GM11168 (cell line): ENCODE results near the gene ADAMTS3.
"Not testable (repeated sequence)": the region's sequence is repeated elsewhere in the genome, so short reads cannot be mapped to it uniquely, and the experiment has no call there.

Source experiments
- in situ Hi-C: fragments of 300-500 bp; cut with MboI; formaldehyde crosslinking; loops from one replicate; pipeline ENCODE4 v1.12.0; 2022; ENCODE audit warnings: low sequenced_read_pairs; ENCODE audit not compliant: unreplicated experiment

Gene ADAMTS3

DNA sequence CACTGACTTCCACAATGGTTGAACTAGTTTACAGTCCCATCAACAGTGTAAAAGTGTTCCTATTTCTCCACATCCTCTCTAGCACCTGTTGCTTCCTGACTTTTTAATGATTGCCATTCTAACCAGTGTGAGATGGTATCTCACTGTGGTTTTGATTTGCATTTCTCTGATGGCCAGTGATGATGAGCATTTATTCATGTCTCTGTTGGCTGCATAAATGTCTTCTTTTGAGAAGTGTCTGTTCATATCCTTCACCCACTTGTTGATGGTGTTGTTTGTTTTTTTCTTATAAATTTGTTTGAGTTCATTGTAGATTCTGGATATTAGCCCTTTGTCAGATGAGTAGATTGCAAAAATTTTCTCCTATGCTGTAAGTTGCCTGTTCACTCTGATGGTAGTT lies 143.1 kb downstream of the ADAMTS3 start:
- in situ Hi-C loops, result not testable (repeated sequence)

- in situ Hi-C loops, result no loop called here
Measured at GRCh38 chr4:72424006-72424405, 145.0 kb downstream of the ADAMTS3 start.

DNA sequence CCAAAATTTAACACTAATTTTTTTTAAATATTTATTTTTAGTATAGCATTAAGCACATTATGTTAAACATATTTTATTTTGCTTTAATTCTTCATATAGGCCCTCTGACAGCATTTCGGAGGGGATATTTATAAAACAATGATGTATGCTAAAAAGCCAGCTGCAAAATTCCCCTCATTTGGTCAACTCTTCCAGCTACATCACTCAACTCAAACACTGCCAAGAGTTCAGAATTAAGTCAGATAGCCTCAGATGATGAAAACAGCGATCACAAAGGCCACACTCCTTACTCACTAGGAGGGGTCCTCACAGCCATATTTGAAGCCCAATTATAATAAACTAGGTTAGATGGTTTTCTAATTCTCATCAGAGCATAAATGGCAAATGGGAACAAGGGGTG lies 146.6 kb downstream of the ADAMTS3 start:
- in situ Hi-C loops, result no loop called here

GRCh38 chr4:72418458-72418857 lies 150.6 kb downstream of the ADAMTS3 start:
- in situ Hi-C loops, result no loop called here

DNA sequence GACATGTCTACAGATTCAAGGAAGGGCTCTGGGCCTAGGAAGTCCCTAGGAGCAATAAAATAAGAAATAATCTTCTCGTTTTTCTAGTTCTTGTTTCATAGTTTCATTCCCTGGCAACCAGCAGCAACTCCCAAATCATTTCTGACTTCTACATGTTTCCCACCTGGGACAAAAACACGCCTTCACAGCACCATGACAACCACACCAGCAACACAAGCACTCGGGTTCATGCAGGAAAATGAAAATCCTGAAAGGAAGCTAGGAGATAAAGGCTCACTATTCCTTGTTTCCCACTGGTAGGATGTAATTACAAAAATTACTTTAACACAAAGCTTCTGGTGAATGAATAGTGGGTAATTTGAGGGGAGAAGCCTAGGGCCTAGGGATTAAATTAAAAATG lies 158.9 kb downstream of the ADAMTS3 start:
- in situ Hi-C loops, result no loop called here

DNA sequence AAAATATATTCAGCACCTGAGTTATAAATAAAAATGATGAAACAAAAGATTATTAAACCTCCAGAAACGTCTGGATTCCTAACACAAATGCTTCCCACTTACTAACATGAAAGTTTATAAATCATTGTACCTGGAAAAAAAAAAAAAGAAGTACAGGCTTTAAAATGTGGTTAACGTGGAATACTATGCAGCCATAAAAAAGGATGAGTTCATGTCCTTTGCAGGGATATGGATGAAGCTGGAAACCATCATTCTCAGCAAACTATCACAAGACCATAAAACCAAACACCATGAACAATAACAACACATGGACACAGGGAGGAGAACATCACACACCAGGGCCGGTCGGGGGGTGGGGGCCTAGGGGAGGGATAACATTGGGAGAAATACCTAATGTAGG lies 160.5 kb downstream of the ADAMTS3 start:
- in situ Hi-C loops, result no loop called here

GRCh38 chr4:72405417-72405816 lies 163.6 kb downstream of the ADAMTS3 start:
- in situ Hi-C loops, result no loop called here

- in situ Hi-C loops, result no loop called here
Measured at GRCh38 chr4:72397314-72397713, 171.7 kb downstream of the ADAMTS3 start.

GRCh38 chr4:72394012-72394663 lies 174.9 kb downstream of the ADAMTS3 start:
- in situ Hi-C loops, result no loop called here

GRCh38 chr4:72391281-72391680 lies 177.7 kb downstream of the ADAMTS3 start:
- in situ Hi-C loops, result no loop called here

DNA sequence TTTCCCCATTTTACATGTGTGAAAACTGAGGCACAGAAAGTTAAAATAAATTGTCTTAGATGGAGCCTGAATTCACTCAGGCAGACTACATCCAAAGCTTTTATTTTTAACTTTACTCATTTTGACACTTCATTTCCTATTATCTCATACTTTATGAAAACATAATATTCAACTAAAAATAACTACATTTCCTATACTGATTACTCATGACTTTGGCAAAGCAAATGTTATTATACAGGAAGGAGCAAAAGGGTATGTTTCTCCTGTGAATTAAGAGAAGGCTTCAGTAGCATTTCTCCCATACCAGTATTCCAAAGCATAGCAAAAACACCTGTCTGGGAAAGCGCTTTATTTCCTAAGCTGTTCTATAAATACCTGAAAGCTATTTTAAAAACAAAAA lies 178.6 kb downstream of the ADAMTS3 start:
- in situ Hi-C loops, result no loop called here

- in situ Hi-C loops, result no loop called here
Measured at GRCh38 chr4:72388521-72388920, 180.5 kb downstream of the ADAMTS3 start.

GRCh38 chr4:72387959-72388358 lies 181.1 kb downstream of the ADAMTS3 start:
- in situ Hi-C loops, result no loop called here

DNA sequence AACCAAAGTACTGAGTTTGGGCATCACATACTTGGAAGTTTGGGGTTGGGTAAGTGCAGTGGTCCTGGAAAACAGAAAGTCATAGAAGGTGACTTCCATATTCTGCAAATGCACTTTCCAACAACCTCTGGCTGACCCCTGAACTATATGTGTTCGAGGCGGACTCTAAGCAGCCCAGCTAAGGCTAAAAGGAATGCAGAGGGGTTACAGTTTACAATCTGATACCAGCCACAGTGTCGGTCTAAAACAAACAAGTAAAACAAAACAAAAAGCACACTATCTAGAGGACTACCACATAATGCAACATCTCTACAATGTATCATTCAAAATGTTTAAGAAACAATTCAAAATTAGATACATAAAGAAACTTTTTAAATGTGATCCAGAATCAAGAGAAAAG lies 185.6 kb downstream of the ADAMTS3 start:
- in situ Hi-C loops, result no loop called here

DNA sequence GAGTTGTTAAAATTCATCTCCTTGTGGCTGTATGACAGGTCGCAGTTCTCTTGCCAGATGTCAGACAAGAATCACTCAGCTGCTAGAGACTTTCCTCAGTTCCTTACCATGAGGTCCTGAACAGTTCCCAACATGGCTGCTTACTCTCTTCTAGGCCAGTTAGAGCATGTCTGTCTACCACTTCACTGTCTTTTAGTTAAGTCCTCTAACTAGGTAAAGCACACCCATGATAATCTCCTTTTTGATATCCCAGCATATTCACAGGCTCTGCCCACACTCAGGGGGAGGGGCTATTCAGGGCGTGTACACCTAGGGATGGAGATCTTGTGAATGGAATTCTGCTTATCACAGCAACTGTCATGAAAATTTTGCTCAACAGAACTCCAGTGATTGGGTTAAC lies 190.1 kb downstream of the ADAMTS3 start:
- in situ Hi-C loops, result no loop called here

- in situ Hi-C loops, result no loop called here
Measured at GRCh38 chr4:72377491-72378194, 191.4 kb downstream of the ADAMTS3 start.

GRCh38 chr4:72376901-72377300 lies 192.1 kb downstream of the ADAMTS3 start:
- in situ Hi-C loops, result no loop called here

DNA sequence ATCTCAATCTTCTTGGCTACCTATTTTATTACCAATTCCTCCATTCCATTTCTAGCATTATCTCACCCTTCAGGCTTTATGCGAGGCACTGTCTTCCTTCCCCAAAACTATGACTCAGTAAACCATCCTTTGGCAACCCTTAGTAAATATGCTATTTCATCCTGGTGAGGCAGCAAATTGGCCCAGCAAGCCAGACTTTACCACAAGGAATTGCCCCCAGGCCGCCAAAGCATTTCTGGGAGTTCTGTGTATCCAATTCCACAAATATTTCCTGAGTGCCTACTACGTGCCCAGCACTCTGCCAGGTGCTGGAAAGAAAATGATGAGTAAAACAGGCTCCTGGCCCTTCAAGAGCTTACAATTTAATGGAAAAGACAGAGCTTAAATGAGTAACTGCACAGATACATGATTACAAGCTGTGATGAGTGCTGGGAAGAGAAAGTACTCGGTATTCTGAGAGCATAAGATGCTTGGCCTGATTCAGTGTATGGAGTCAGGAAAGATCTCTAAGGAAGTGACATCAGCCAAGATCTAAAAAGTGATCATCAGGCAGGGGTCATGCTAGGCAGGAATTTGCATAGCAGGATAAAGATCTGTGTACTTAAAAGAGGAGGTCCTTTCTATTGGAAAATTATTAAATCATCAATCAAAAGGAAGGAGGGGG lies 193.8 kb downstream of the ADAMTS3 start:
- in situ Hi-C loops, result no loop called here

DNA sequence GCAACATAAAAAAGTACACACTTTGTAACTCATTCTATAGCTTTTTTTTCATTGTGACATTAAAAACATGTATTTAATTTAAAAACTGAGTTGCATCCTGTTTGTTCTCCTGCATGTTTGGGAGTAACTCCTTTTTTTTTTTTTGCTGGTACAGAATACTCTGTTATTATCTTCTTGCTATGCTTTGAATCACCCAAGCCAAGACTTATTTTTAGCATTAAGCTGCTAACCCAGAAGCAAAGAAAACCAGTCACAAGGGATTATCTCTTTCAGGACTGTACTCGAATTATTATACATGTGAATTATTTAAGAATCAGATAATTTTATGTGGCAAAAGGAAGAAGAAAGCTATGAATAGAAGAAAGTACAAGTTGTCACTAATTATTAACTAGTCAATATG lies 194.9 kb downstream of the ADAMTS3 start:
- in situ Hi-C loops, result no loop called here

DNA sequence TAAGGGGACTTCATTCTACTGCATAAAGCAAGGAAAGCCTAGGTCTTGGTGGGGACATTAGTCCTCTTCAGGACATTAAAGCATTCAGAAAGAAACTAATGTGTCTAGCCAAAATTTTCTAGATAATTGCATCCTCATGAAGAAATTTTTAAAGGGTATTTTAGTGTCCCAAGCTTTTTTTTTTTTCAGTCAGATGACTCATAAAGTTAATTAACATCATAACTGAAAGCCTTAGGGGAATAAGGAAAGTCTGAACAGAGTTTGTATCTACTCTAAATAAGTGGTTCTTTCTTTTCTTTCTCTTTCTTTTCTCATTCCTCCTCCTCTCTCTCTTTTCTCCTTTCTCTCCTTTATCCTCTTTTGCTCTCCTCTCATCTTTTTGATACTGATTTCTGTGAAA lies 202.4 kb downstream of the ADAMTS3 start:
- in situ Hi-C loops, result no loop called here

GRCh38 chr4:72365981-72366380 lies 203.0 kb downstream of the ADAMTS3 start:
- in situ Hi-C loops, result no loop called here

DNA sequence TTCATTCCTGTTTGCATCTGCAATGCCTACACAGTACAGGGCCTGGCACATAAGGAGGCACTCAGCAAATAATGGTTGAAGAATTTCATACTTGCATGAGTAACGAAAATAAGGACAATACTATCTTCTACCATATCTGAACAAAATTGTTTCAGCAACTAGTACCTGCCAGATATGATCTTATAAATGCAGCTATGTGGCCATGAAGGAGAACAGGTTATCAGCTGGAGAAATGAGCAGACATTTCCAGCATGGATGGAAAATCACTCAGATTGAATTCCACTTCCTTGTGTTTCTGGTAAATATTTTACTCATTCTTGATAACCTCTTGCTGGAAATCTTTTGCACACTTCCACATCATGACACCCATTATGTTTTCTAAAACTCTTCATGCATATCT lies 204.0 kb downstream of the ADAMTS3 start:
- in situ Hi-C loops, result no loop called here
